GM12864 (cell line): ENCODE measurements around the gene TMOD2.

ENCODE experiments used
- DNase-seq: peaks from one replicate; pipeline ENCODE4 v3.0.0-alpha.2; 2011; ENCODE audit warnings: low read depth
- H3K4me3 ChIP-seq: 2 replicates; pipeline ENCODE4 v1.5.1; 2011; ENCODE audit warnings: mild to moderate bottlenecking, low read depth, low read length, control low read depth
- CTCF ChIP-seq: IDR thresholded peaks from 2 replicates; pipeline ENCODE4 v1.5.1; 2011; ENCODE audit warnings: low read depth, mild to moderate bottlenecking, moderate library complexity, low read length, control low read depth, inconsistent platforms; ENCODE audit errors: missing control alignments

The TMOD2 gene

GRCh38 chr15:51758645-51759044 is 7.2 kb downstream of the TMOD2 start:
- no peak for TF ChIP-seq CTCF
- H3K4me3 ChIP-seq = no peak overlapping the region
- DNase-seq = no peak

GRCh38 chr15:51759557-51760070 is 8.2 kb downstream of the TMOD2 start:
- DNase-seq = no peak
- TF ChIP-seq CTCF = peak; percentile 56
- H3K4me3 ChIP-seq = no peak overlapping the region

GRCh38 chr15:51760805-51761204 is 9.4 kb downstream of the TMOD2 start:
- no peak for TF ChIP-seq CTCF
- DNase-seq = no peak
- H3K4me3 ChIP-seq = no peak overlapping the region

- DNase-seq = no peak
- no peak for TF ChIP-seq CTCF
- H3K4me3 ChIP-seq = no peak overlapping the region
These were observed 14.4 kb downstream of the TMOD2 start for GRCh38 chr15:51765751-51766150.

- TF ChIP-seq CTCF = no peak
- no peak overlapping the region for H3K4me3 ChIP-seq
- DNase-seq = no peak
These were observed 14.9 kb downstream of the TMOD2 start for GRCh38 chr15:51766341-51766740.

GRCh38 chr15:51768018-51768417 is 16.6 kb downstream of the TMOD2 start:
- no peak overlapping the region for H3K4me3 ChIP-seq
- DNase-seq = no peak
- TF ChIP-seq CTCF = no peak

GRCh38 chr15:51770902-51771301 is 19.5 kb downstream of the TMOD2 start:
- TF ChIP-seq CTCF = no peak
- DNase-seq = no peak

More at GRCh38 chr15:51770902-51771301, 19.5 kb downstream of the TMOD2 start:
- H3K4me3 ChIP-seq = no peak overlapping the region
